Measurements from ENCODE around the gene ABCD4.

Gene ABCD4

GRCh38 chr14:74260525-74261233 lies 42.1 kb downstream of the ABCD4 start:
- in situ Hi-C loops (cut with MboI; ENCODE audit: low sequenced_read_pairs) = no loop called here

GRCh38 chr14:74259513-74259912 lies 43.2 kb downstream of the ABCD4 start:
- in situ Hi-C loops (cut with MboI; ENCODE audit: low sequenced_read_pairs) = no loop called here

GRCh38 chr14:74258764-74259035 lies 44.0 kb downstream of the ABCD4 start:
- in situ Hi-C loops (cut with MboI; ENCODE audit: low sequenced_read_pairs) = no loop called here

GRCh38 chr14:74257941-74258763 lies 44.6 kb downstream of the ABCD4 start:
- in situ Hi-C loops (cut with MboI; ENCODE audit: low sequenced_read_pairs) = no loop called here

- in situ Hi-C loops (cut with MboI; ENCODE audit: low sequenced_read_pairs) = no loop called here
Observed at GRCh38 chr14:74257078-74257940, 45.4 kb downstream of the ABCD4 start.

- in situ Hi-C loops (cut with MboI; ENCODE audit: low sequenced_read_pairs) = no loop called here
Observed at GRCh38 chr14:74255281-74255680, 47.5 kb downstream of the ABCD4 start.

- in situ Hi-C loops (cut with MboI; ENCODE audit: low sequenced_read_pairs) = loop anchor here (25.0 kb wide), 1 partner anchor 137 kb away; no protein-coding TSS in a partner anchor
Observed at GRCh38 chr14:74249433-74250375, 53.0 kb downstream of the ABCD4 start.

GRCh38 chr14:74248017-74248416 lies 54.7 kb downstream of the ABCD4 start:
- in situ Hi-C loops (cut with MboI; ENCODE audit: low sequenced_read_pairs) = loop anchor here (25.0 kb wide), 1 partner anchor 136 kb away; no protein-coding TSS in a partner anchor

- in situ Hi-C loops (cut with MboI; ENCODE audit: low sequenced_read_pairs) = loop anchor here (25.0 kb wide), 1 partner anchor 134 kb away; no protein-coding TSS in a partner anchor
Observed at GRCh38 chr14:74246542-74246941, 56.2 kb downstream of the ABCD4 start.

- in situ Hi-C loops (cut with MboI; ENCODE audit: low sequenced_read_pairs) = loop anchor here (25.0 kb wide), 1 partner anchor 133 kb away; no protein-coding TSS in a partner anchor
Observed at GRCh38 chr14:74245292-74245691, 57.4 kb downstream of the ABCD4 start.

- in situ Hi-C loops (cut with MboI; ENCODE audit: low sequenced_read_pairs) = loop anchor here (25.0 kb wide), 1 partner anchor 132 kb away; no protein-coding TSS in a partner anchor
Observed at GRCh38 chr14:74244115-74244514, 58.6 kb downstream of the ABCD4 start.

- in situ Hi-C loops (cut with MboI; ENCODE audit: low sequenced_read_pairs) = loop anchor here (25.0 kb wide), 1 partner anchor 131 kb away; no protein-coding TSS in a partner anchor
Observed at GRCh38 chr14:74243051-74243450, 59.7 kb downstream of the ABCD4 start.

GRCh38 chr14:74242780-74243042 lies 60.0 kb downstream of the ABCD4 start:
- in situ Hi-C loops (cut with MboI; ENCODE audit: low sequenced_read_pairs) = loop anchor here (25.0 kb wide), 1 partner anchor 130 kb away; no protein-coding TSS in a partner anchor

- in situ Hi-C loops (cut with MboI; ENCODE audit: low sequenced_read_pairs) = loop anchor here (25.0 kb wide), 1 partner anchor 130 kb away; no protein-coding TSS in a partner anchor
Observed at GRCh38 chr14:74242021-74242779, 60.5 kb downstream of the ABCD4 start.

GRCh38 chr14:74241652-74242017 lies 61.1 kb downstream of the ABCD4 start:
- in situ Hi-C loops (cut with MboI; ENCODE audit: low sequenced_read_pairs) = loop anchor here (25.0 kb wide), 1 partner anchor 129 kb away; no protein-coding TSS in a partner anchor

GRCh38 chr14:74240794-74241651 lies 61.7 kb downstream of the ABCD4 start:
- in situ Hi-C loops (cut with MboI; ENCODE audit: low sequenced_read_pairs) = loop anchor here (25.0 kb wide), 1 partner anchor 129 kb away; no protein-coding TSS in a partner anchor

- in situ Hi-C loops (cut with MboI; ENCODE audit: low sequenced_read_pairs) = loop anchor here (25.0 kb wide), 1 partner anchor 128 kb away; no protein-coding TSS in a partner anchor
Observed at GRCh38 chr14:74239848-74240793, 62.6 kb downstream of the ABCD4 start.

All from HL-60/S4 treated with phorbol 12-myristate 13-acetate at 8.2 ng/mL for 4 days and 3 days (cell line).